ENCODE data around the gene ORC6. TPM values are rescaled to one million over a fixed set of nuclear protein-coding genes. Genes with fewer than 3 reads are reported as not detected.

The ORC6 gene
- total and polyA plus RNA-seq, 2 experiments from 2014 or later: 7.8 to 10.7 TPM

- TF ChIP-seq EZH2 (IDR thresholded peaks at IDR 0.05; ENCODE audit: insufficient read depth, poor library complexity, severe bottlenecking) (no peak), EZH2phosphoT487 (IDR thresholded peaks at IDR 0.05; ENCODE audit: insufficient read depth, low read depth) (no peak)
- Histone ChIP-seq H3K27me3 (replicated peaks; ENCODE audit: insufficient read depth) (no peaks in the 10 kb centered on the region), H3K27ac (no peak overlapping the region), H3F3A (ENCODE audit: insufficient read depth) (no peaks in the 10 kb centered on the region), H4K20me1 (ENCODE audit: insufficient read depth) (no peaks in the 10 kb centered on the region), H3K9me2 (ENCODE audit: insufficient read depth) (no peaks in the 10 kb centered on the region), H3K9me3 (ENCODE audit: low read depth) (no peaks in the 10 kb centered on the region), H3K4me3 (no peak overlapping the region), H3K79me2 (ENCODE audit: insufficient read depth) (no peaks in the 10 kb centered on the region), H3K4me2 (ENCODE audit: unreplicated experiment) (no peak overlapping the region), H3K9ac (no peak overlapping the region), H3K36me3 (ENCODE audit: low read depth) (no peaks in the 10 kb centered on the region), H3K4me1 (ENCODE audit: insufficient read depth) (0 out of 2 replicates have a peak, but pooled peaks cover 5% of the 10 kb centered on the region), H2AFZ (no peak overlapping the region)
- in situ Hi-C loops (cut with MboI): no loop called here
- WGBS, 2 experiments (ENCODE audit: low coverage in 1 of 2, low lambda C conversion rate in 2 of 2, missing lambda C conversion rate in 2 of 2): 56 to 60% methylated on average over 12 to 15 of the region's 15 CpGs
- DNase-seq: no peak
Observed at GRCh38 chr16:46746821-46747776, 57.6 kb downstream of the ORC6 start.

Other genes starting within 250 kb of the ORC6 start
- 17.1 and 23.3 TPM in 2 replicates for gene SHCBP1, start 68.3 kb upstream of the ORC6 start, total RNA-seq (2014; rRNA removed; shearing (Covaris generic))
- 18.6 and 19.1 TPM in 2 replicates for gene SHCBP1, start 68.3 kb upstream of the ORC6 start, polyA plus RNA-seq (2016; fragmentation: Nextera tagmentation; extraction: Ambion mirVana)
- 182 and 213 TPM in 2 replicates for gene VPS35, start 481 bp upstream of the ORC6 start, total RNA-seq (2014; rRNA removed; shearing (Covaris generic))
- gene VPS35, start 481 bp upstream of the ORC6 start, polyA plus RNA-seq (2016; fragmentation: Nextera tagmentation; extraction: Ambion mirVana): 86.8 and 91.1 TPM in 2 replicates
- not detected in 2 replicates for gene MYLK3, start 58.7 kb downstream of the ORC6 start, total RNA-seq (2014; rRNA removed; shearing (Covaris generic))
- gene MYLK3, start 58.7 kb downstream of the ORC6 start, polyA plus RNA-seq (2016; fragmentation: Nextera tagmentation; extraction: Ambion mirVana): 0.11 TPM in 1 of 2 replicates, not detected in the other
- gene C16orf87, start 141.5 kb downstream of the ORC6 start, total RNA-seq (2014; rRNA removed; shearing (Covaris generic)): 4.6 and 7.9 TPM in 2 replicates
- gene C16orf87, start 141.5 kb downstream of the ORC6 start, polyA plus RNA-seq (2016; fragmentation: Nextera tagmentation; extraction: Ambion mirVana): 17.4 and 17.6 TPM in 2 replicates
- gene GPT2, start 194.7 kb downstream of the ORC6 start, total RNA-seq (2014; rRNA removed; shearing (Covaris generic)): 33.7 and 65.3 TPM in 2 replicates
- 26.9 and 32.0 TPM in 2 replicates for gene GPT2, start 194.7 kb downstream of the ORC6 start, polyA plus RNA-seq (2016; fragmentation: Nextera tagmentation; extraction: Ambion mirVana)

All from GM23248 (cell line).